ENCODE measurements around the gene KIDINS220.

DNA sequence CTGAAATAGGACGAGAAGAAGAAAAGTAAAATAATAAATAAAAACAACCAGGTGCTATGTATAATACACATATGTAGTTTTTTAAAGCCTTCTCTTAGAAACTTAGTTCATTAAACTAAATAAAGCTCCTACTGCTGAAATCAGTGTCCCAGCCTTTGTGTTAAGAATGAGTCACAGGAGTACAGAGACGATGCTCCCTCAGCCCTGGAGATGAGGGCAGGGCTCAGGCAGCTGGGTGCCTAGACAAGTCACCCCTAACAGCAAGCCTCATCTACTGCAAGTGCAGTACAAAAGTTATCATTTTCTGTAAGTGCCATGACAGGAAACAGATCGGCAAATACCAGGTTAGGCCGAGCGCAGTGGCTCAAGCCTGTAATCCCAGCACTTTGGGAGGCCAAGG lies 18.2 kb downstream of the KIDINS220 start:
- TF ChIP-seq CTCF (conservative IDR thresholded peaks at IDR 0.05 in 1 of 2, IDR thresholded peaks at IDR 0.05 in 1 of 2; ENCODE audit: extremely low read depth in 1 of 2, insufficient read depth in 1 of 2, low read depth in 1 of 2, low read length in 2 of 2): no peak
- TF ChIP-seq EZH2 (IDR thresholded peaks at IDR 0.05; ENCODE audit: borderline replicate concordance, low read length): no peak
